ENCODE measurements around the gene JAZF1. TPM values are rescaled to one million over a fixed set of nuclear protein-coding genes. Genes with fewer than 3 reads are reported as not detected.

JAZF1 gene
- total and polyA plus RNA-seq, 2 of the 8 experiments (the other 6 are each of a cell fraction or from before 2014, with no cell fraction given), result 2.6 to 21.8 TPM

GRCh38 chr7:27905951-27906350 lies 274.6 kb downstream of the JAZF1 start (continued):
- no peak for TF ChIP-seq CHD1 (IDR thresholded peaks at IDR 0.05; ENCODE audit: low read depth, low read length)
- TF ChIP-seq TBP (IDR thresholded peaks at IDR 0.05; ENCODE audit: low read depth, low read length), result no peak
- no peak for TF ChIP-seq MAX (IDR thresholded peaks at IDR 0.05)
- no peak for TF ChIP-seq SAP30 (IDR thresholded peaks at IDR 0.05; ENCODE audit: insufficient read depth, insufficient replicate concordance, low read length)
- TF ChIP-seq BRCA1 (IDR thresholded peaks at IDR 0.05; ENCODE audit: low read depth, low read length), result no peak

Data from H1 (cell line).